ENCODE results near the gene HAUS3. TPM values are rescaled to one million over a fixed set of nuclear protein-coding genes. Genes with fewer than 3 reads are reported as not detected.

HAUS3 gene
- total RNA-seq, 6 experiments from 2014 or later, result 6.9 to 10.8 (median 8.6) TPM

DNA sequence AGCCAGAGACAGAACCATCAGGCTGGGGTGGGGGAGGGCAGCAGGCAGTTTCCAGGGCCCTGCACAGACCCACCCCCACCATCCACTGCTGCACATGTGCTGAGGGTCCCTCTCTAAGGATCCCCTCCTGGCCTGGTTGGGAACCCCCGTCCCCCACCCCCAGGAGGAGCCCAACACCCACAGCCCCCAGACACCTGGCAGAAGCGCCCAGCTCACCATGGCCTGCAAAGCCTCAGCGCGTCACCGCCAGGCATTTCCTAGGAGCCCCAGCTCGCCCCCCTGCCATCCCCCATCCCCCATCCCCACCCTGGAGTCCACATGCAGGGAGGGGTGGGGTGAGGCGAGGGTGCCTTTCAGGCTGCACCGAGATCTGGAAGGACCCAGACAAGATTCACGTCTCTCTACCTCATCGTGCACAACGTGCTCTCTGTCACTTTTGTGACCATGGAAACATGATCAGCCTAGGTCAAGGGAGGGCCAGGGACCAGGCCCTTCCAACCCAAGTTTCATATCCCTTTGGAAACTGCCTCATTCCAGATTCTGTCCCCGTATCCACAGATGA, 10.7 kb upstream of the HAUS3 start:
- TF ChIP-seq, protein P1, sequence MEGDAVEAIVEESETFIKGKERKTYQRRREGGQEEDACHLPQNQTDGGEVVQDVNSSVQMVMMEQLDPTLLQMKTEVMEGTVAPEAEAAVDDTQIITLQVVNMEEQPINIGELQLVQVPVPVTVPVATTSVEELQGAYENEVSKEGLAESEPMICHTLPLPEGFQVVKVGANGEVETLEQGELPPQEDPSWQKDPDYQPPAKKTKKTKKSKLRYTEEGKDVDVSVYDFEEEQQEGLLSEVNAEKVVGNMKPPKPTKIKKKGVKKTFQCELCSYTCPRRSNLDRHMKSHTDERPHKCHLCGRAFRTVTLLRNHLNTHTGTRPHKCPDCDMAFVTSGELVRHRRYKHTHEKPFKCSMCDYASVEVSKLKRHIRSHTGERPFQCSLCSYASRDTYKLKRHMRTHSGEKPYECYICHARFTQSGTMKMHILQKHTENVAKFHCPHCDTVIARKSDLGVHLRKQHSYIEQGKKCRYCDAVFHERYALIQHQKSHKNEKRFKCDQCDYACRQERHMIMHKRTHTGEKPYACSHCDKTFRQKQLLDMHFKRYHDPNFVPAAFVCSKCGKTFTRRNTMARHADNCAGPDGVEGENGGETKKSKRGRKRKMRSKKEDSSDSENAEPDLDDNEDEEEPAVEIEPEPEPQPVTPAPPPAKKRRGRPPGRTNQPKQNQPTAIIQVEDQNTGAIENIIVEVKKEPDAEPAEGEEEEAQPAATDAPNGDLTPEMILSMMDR (IDR thresholded peaks at IDR 0.05), result no peak
- H3K36me3 Mint-ChIP-seq (ENCODE audit: low read depth), result 0 out of 2 replicates have a peak, but pooled peaks cover 6% of the 10 kb centered on the region
- H3K9me3 Mint-ChIP-seq, result no peaks in the 10 kb centered on the region
- no peak overlapping the region for H3K4me3 Mint-ChIP-seq
- no peak overlapping the region for H3K27ac Mint-ChIP-seq
- H3K27me3 Mint-ChIP-seq (ENCODE audit: insufficient read depth), result no peaks in the 10 kb centered on the region
- H3K4me1 Mint-ChIP-seq (ENCODE audit: low read depth), result no peaks in the 10 kb centered on the region
- DNase-seq, result no peak

DNA sequence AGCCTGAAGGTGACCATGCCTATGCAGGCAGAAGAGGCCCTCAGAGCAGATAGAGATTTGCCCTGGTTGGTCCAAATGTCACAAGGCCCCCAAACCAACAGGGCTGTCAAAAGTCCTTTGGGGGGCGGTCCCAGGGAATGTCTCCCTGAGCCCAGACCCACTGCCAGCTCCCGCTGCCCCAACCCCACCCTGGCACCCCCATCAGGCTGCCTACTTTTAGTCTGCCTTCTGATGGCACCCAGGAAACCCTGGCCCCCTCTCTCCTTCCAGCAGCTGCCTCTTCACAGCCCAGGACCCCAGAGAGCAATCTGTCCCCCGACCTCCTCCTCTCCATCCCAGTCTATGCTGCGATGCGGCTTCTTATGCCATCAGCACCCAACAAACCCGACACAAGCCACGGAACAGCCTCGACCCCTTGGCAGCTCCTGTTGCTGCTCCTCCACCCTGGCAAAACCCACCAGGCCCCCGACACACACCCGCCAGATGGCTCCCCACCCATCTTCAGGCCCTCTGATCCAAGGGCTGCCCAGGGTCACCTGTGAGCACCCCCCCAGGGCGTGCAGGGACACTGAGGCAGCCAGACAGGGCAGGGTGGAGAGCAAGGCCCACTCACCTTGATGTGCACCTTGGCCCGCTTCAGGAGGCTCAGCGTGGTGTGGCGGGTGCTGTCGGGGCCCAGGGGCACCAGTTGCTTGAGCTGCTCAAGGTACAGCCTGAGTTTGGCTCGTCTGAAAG, 10.0 kb upstream of the HAUS3 start:
- no peak overlapping the region for H3K4me3 Mint-ChIP-seq

DNA sequence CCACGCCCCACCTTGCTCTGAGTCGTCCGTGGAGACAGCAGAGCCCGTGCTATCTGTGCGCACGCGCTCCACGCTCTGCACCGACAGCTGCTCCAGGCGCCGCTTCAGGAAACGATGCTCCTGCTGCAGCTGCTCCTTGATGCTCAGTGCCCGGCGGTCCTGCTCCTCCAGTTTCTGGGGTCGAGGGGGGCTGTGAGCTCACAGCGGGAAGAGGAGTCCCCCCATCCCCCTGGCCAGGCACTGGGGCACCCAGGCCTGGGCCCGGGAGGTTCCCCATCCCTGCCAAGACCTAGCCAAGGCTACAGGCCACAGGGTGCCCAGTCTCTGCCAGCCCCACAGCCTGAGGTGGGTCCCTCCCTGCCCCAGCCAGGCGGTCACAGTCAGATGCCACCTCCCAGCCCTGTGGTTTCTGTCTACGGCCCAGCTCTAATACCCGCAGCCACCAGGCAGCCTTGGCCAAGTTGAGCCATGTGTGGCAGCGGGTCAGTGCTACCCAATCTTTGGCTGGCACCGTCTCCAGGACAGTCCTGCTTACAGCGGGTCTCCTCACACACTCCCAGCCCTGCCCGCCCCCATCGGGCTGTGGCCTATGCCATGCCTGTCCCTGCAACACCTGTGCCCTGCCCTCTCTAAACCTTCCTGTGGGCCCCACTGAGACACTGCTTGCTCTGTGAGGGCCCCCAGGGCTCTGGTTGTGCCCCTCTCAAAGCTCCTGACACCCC, 9.3 kb upstream of the HAUS3 start:
- Mint-ChIP-seq H3K4me3 (no peak overlapping the region), H3K9me3 (no peaks in the 10 kb centered on the region), H3K36me3 (ENCODE audit: low read depth) (0 out of 2 replicates have a peak, but pooled peaks cover 6% of the 10 kb centered on the region), H3K27ac (no peak overlapping the region), H3K27me3 (ENCODE audit: insufficient read depth) (no peaks in the 10 kb centered on the region), H3K4me1 (ENCODE audit: low read depth) (no peaks in the 10 kb centered on the region)
- TF ChIP-seq, protein P1 (IDR thresholded peaks at IDR 0.05), result no peak
- no peak for DNase-seq

More for the DNA sequence above, 10.0 kb upstream of the HAUS3 start:
- TF ChIP-seq, protein P1 (IDR thresholded peaks at IDR 0.05), result no peak
- H3K27ac Mint-ChIP-seq, result no peak overlapping the region
- H3K27me3 Mint-ChIP-seq (ENCODE audit: insufficient read depth), result no peaks in the 10 kb centered on the region
- H3K9me3 Mint-ChIP-seq, result no peaks in the 10 kb centered on the region
- H3K36me3 Mint-ChIP-seq (ENCODE audit: low read depth), result 0 out of 2 replicates have a peak, but pooled peaks cover 6% of the 10 kb centered on the region
- no peaks in the 10 kb centered on the region for H3K4me1 Mint-ChIP-seq (ENCODE audit: low read depth)
- no peak for DNase-seq

DNA sequence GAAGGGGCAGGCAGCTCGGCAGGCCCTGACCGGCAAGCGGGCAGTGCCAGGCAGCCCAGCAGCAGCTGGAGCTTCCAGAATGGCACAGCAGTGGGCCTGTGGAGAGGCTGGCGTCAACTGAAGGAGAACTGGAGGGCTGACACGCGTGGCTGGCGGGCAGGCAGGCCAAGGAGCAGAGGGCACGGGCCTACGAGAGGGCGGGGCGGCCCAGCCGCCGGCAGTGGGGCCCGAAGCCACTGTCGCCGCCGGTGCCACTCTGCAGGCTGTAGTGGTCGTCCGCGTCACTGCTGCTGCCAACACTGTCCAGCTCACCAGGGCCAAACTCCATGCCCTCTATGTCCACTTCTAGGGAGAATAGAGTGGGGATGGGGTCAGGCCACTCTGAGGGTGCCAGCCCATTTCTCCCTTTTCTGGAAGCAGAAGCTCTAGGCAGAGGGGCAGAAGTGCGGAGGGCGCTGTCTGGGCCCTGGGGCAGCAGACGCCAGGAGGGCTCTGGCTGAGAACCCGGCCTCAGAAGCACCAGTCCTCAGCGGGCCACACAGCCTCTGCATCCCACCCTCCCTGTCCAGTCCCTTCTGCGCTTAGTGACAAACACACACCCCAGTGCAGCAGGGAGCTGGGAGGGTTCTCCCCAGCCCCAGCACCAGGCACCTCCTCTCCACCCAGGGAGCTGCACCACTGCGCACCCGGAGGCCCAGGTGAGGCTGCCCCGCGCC, 8.6 kb upstream of the HAUS3 start:
- H3K27me3 Mint-ChIP-seq (ENCODE audit: insufficient read depth), result no peaks in the 10 kb centered on the region

More for the DNA sequence above, 8.6 kb upstream of the HAUS3 start:
- H3K4me1 Mint-ChIP-seq (ENCODE audit: low read depth), result peaks cover under 1% of the 10 kb centered on the region; the same call in 1 of the 2 replicates
- TF ChIP-seq, protein P1 (IDR thresholded peaks at IDR 0.05), result no peak
- no peak overlapping the region for H3K27ac Mint-ChIP-seq
- H3K9me3 Mint-ChIP-seq, result no peaks in the 10 kb centered on the region
- H3K36me3 Mint-ChIP-seq (ENCODE audit: low read depth), result 0 out of 2 replicates have a peak, but pooled peaks cover 6% of the 10 kb centered on the region
- DNase-seq, result no peak
- no peak overlapping the region for H3K4me3 Mint-ChIP-seq
